ENCODE results near the gene TNFSF15. TPM values are rescaled to one million over a fixed set of nuclear protein-coding genes. Genes with fewer than 3 reads are reported as not detected.
A peak's percentile ranks its signal among the peaks of the same experiment; 100 is the strongest.

The TNFSF15 gene
- total RNA-seq, 2 experiments from 2014 or later, result not detected

GRCh38 chr9:114850871-114851270 lies 45.0 kb upstream of the TNFSF15 start:
- Histone ChIP-seq H3K27ac (ENCODE audit: low read depth in 1 of 2, low read length in 2 of 2) (no peak overlapping the region), H3K27me3 (ENCODE audit: control insufficient read depth in 1 of 2, insufficient read depth in 2 of 2, low read length in 2 of 2) (no peaks in the 10 kb centered on the region), H3K4me1 (ENCODE audit: insufficient read depth, low read length) (no peaks in the 10 kb centered on the region), H3K9me3 (ENCODE audit: control insufficient read depth in 1 of 2, insufficient read depth in 1 of 2, low read length in 2 of 2) (no peaks in the 10 kb centered on the region), H3K4me3 (ENCODE audit: low read length) (no peak overlapping the region), H3K36me3 (ENCODE audit: insufficient read depth, low read length) (no peaks in the 10 kb centered on the region)
- Mint-ChIP-seq H3K4me3 (no peak overlapping the region), H3K27ac (no peak overlapping the region), H3K27me3 (no peaks in the 10 kb centered on the region), H3K9me3 (peaks cover 2% of the 10 kb centered on the region), H3K36me3 (ENCODE audit: low read depth) (no peaks in the 10 kb centered on the region), H3K4me1 (ENCODE audit: low read depth) (peaks cover 8% of the 10 kb centered on the region)
- DNase-seq, result peak in 1 of 14 experiments; percentile 13
- POLR2A ChIA-PET, result no interaction called here
- no peak for ATAC-seq (ENCODE audit: poor library complexity)
- TF ChIP-seq, protein P1, sequence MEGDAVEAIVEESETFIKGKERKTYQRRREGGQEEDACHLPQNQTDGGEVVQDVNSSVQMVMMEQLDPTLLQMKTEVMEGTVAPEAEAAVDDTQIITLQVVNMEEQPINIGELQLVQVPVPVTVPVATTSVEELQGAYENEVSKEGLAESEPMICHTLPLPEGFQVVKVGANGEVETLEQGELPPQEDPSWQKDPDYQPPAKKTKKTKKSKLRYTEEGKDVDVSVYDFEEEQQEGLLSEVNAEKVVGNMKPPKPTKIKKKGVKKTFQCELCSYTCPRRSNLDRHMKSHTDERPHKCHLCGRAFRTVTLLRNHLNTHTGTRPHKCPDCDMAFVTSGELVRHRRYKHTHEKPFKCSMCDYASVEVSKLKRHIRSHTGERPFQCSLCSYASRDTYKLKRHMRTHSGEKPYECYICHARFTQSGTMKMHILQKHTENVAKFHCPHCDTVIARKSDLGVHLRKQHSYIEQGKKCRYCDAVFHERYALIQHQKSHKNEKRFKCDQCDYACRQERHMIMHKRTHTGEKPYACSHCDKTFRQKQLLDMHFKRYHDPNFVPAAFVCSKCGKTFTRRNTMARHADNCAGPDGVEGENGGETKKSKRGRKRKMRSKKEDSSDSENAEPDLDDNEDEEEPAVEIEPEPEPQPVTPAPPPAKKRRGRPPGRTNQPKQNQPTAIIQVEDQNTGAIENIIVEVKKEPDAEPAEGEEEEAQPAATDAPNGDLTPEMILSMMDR (IDR thresholded peaks at IDR 0.05), result no peak
- CTCF ChIA-PET, result no interaction called here
- intact Hi-C loops (cut with DNase I, micrococcal nuclease), result no loop called here

DNA sequence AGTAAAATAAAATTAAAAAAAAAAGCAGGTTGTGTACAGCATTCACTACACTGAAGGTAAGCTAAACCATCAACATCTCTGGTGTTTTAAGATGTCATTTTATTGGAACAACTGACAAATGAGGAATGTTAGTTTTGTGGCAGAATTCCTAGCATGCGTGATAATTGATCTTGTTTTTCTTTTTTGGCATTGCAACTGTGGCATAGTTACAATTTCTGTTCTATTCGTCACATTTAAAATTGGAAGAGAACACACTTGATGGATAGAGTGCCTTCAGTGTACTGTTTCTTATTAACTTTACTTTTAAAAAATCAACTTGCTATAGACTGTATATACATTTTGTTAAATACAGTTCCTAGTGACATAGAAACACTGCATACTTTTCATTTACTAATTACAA lies 43.6 kb upstream of the TNFSF15 start:
- ChIA-PET POLR2A (no interaction called here), CTCF (no interaction called here)
- intact Hi-C loops (cut with DNase I, micrococcal nuclease), result no loop called here
- H3K27ac ChIP-seq (ENCODE audit: low read depth in 1 of 2, low read length in 2 of 2), result no peak overlapping the region
- no peaks in the 10 kb centered on the region for H3K36me3 ChIP-seq (ENCODE audit: insufficient read depth, low read length)
- ATAC-seq (ENCODE audit: poor library complexity) (no peak), DNase-seq (no peak)
- Mint-ChIP-seq H3K9me3 (peaks cover 2% of the 10 kb centered on the region), H3K4me3 (no peak overlapping the region), H3K27ac (no peak overlapping the region), H3K27me3 (no peaks in the 10 kb centered on the region), H3K36me3 (ENCODE audit: low read depth) (no peaks in the 10 kb centered on the region), H3K4me1 (ENCODE audit: low read depth) (peaks cover 8% of the 10 kb centered on the region)
- no peaks in the 10 kb centered on the region for H3K9me3 ChIP-seq (ENCODE audit: control insufficient read depth in 1 of 2, insufficient read depth in 1 of 2, low read length in 2 of 2)
- H3K4me3 ChIP-seq (ENCODE audit: low read length), result no peak overlapping the region
- no peaks in the 10 kb centered on the region for H3K27me3 ChIP-seq (ENCODE audit: control insufficient read depth in 1 of 2, insufficient read depth in 2 of 2, low read length in 2 of 2)
- TF ChIP-seq, protein P1 (IDR thresholded peaks at IDR 0.05), result no peak
- no peaks in the 10 kb centered on the region for H3K4me1 ChIP-seq (ENCODE audit: insufficient read depth, low read length)

DNA sequence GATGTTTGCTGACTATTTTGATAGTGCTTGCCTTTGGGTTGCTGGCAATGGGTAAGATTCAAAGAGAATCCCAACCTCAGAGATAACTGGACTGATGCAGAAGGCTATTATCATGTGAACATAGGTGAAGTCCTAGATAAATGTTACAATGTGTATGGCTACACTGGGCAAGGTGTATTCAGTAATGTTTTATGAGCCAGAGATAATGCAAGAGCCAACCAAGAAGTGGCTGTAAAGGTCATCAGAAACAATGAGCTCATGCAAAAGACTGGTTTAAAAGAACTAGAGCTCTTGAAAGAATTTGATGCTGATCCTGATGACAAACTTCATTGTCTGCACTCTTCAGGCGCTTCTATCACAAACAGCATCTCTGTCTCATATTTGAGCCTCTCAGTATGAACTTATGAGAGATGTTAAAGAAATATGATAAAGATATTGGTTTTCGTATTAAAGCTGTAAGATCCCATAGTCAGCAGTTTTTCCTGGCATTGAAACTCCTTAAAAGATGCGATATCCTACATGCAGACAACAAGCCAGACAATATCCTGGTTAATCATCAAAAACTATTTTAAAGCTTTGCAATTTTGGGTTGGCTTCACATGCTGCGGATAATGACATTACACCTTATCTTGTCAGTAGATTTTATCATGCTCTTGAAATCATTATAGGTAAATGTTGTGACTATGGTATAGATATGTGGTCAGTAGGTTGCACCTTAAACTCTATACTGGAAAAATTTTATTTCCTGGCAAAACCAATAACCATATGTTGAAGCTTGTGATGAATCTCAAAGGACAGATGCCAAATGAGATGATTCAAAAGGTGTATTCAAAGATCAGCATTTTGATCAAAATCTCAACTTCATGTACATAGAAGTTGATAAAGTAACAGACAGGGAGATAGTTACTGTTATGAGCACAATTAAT lies 41.9 kb upstream of the TNFSF15 start:
- no peak overlapping the region for H3K27ac Mint-ChIP-seq
- TF ChIP-seq, protein P1 (IDR thresholded peaks at IDR 0.05), result no peak
- H3K4me1 Mint-ChIP-seq (ENCODE audit: low read depth), result peaks cover 8% of the 10 kb centered on the region
- Histone ChIP-seq H3K4me1 (ENCODE audit: insufficient read depth, low read length) (no peaks in the 10 kb centered on the region), H3K9me3 (ENCODE audit: control insufficient read depth in 1 of 2, insufficient read depth in 1 of 2, low read length in 2 of 2) (no peaks in the 10 kb centered on the region), H3K4me3 (ENCODE audit: low read length) (no peak overlapping the region), H3K36me3 (ENCODE audit: insufficient read depth, low read length) (no peaks in the 10 kb centered on the region), H3K27me3 (ENCODE audit: control insufficient read depth in 1 of 2, insufficient read depth in 2 of 2, low read length in 2 of 2) (no peaks in the 10 kb centered on the region), H3K27ac (ENCODE audit: low read depth in 1 of 2, low read length in 2 of 2) (no peak overlapping the region)
- H3K36me3 Mint-ChIP-seq (ENCODE audit: low read depth), result no peaks in the 10 kb centered on the region
- no peaks in the 10 kb centered on the region for H3K9me3 Mint-ChIP-seq
- no peaks in the 10 kb centered on the region for H3K27me3 Mint-ChIP-seq
- CTCF ChIA-PET, result no interaction called here
- POLR2A ChIA-PET, result interaction anchor here (1.5 kb wide), 1 partner anchor 51 kb away, joined by 5 read pairs; no protein-coding TSS in a partner anchor
- H3K4me3 Mint-ChIP-seq, result no peak overlapping the region
- DNase-seq (no peak), ATAC-seq (ENCODE audit: poor library complexity) (no peak)
- intact Hi-C loops (cut with DNase I, micrococcal nuclease), result no loop called here
